ENCODE results near the gene KIF1A. TPM values are rescaled to one million over a fixed set of nuclear protein-coding genes. Genes with fewer than 3 reads are reported as not detected.

The KIF1A gene
- total RNA-seq, 3 donors from 2014 or later: 1.5 to 17.2 (median 1.9) TPM

- no peak for DNase-seq
- no peaks in the 10 kb centered on the region for H3K4me1 ChIP-seq (ENCODE audit: low read depth)
- no peaks in the 10 kb centered on the region for H3K9me3 ChIP-seq
- no peak overlapping the region for H3K4me3 ChIP-seq
- no peak for ATAC-seq
- intact Hi-C loops (cut with DNase I, micrococcal nuclease): no loop called here
- H3K36me3 ChIP-seq (ENCODE audit: low read depth): no peaks in the 10 kb centered on the region
- no peak for TF ChIP-seq CTCF (IDR thresholded peaks at IDR 0.05)
Measured at GRCh38 chr2:240768216-240768615, 51.8 kb downstream of the KIF1A start.

- intact Hi-C loops (cut with DNase I, micrococcal nuclease): no loop called here
- Histone ChIP-seq H3K36me3 (ENCODE audit: low read depth) (no peaks in the 10 kb centered on the region), H3K4me1 (ENCODE audit: low read depth) (no peaks in the 10 kb centered on the region), H3K9me3 (no peaks in the 10 kb centered on the region), H3K4me3 (no peak overlapping the region)
- DNase-seq: no peak
- TF ChIP-seq CTCF (IDR thresholded peaks at IDR 0.05): no peak
- no peak for ATAC-seq
Measured at GRCh38 chr2:240767341-240767740, 52.7 kb downstream of the KIF1A start.

GRCh38 chr2:240766072-240766471 is 53.9 kb downstream of the KIF1A start:
- H3K4me3 ChIP-seq: no peak overlapping the region
- TF ChIP-seq CTCF (IDR thresholded peaks at IDR 0.05): no peak
- no peaks in the 10 kb centered on the region for H3K4me1 ChIP-seq (ENCODE audit: low read depth)
- no peaks in the 10 kb centered on the region for H3K9me3 ChIP-seq
- H3K36me3 ChIP-seq (ENCODE audit: low read depth): no peaks in the 10 kb centered on the region
- no peak for ATAC-seq
- DNase-seq: no peak
- intact Hi-C loops (cut with DNase I, micrococcal nuclease): no loop called here

- no peak for TF ChIP-seq CTCF (IDR thresholded peaks at IDR 0.05)
- Histone ChIP-seq H3K4me1 (ENCODE audit: low read depth) (no peaks in the 10 kb centered on the region), H3K36me3 (ENCODE audit: low read depth) (no peaks in the 10 kb centered on the region), H3K9me3 (no peaks in the 10 kb centered on the region), H3K4me3 (no peak overlapping the region)
- DNase-seq (no peak), ATAC-seq (no peak)
- intact Hi-C loops (cut with DNase I, micrococcal nuclease): no loop called here
Measured at GRCh38 chr2:240765007-240765406, 55.0 kb downstream of the KIF1A start.

- H3K9me3 ChIP-seq: no peaks in the 10 kb centered on the region
- ATAC-seq: no peak
- TF ChIP-seq CTCF (IDR thresholded peaks at IDR 0.05): no peak
- no peak for DNase-seq
- no peaks in the 10 kb centered on the region for H3K4me1 ChIP-seq (ENCODE audit: low read depth)
- H3K4me3 ChIP-seq: no peak overlapping the region
- no peaks in the 10 kb centered on the region for H3K36me3 ChIP-seq (ENCODE audit: low read depth)
- intact Hi-C loops (cut with DNase I, micrococcal nuclease): no loop called here
Measured at GRCh38 chr2:240764605-240765004, 55.4 kb downstream of the KIF1A start.

- DNase-seq: no peak
- H3K4me3 ChIP-seq: no peak overlapping the region
- ATAC-seq: no peak
- no peaks in the 10 kb centered on the region for H3K4me1 ChIP-seq (ENCODE audit: low read depth)
- no peaks in the 10 kb centered on the region for H3K36me3 ChIP-seq (ENCODE audit: low read depth)
- intact Hi-C loops (cut with DNase I, micrococcal nuclease): no loop called here
- TF ChIP-seq CTCF (IDR thresholded peaks at IDR 0.05): no peak
- H3K9me3 ChIP-seq: no peaks in the 10 kb centered on the region
Measured at GRCh38 chr2:240762971-240763370, 57.0 kb downstream of the KIF1A start.
